ENCODE data around the gene TMEM222. TPM values are rescaled to one million over a fixed set of nuclear protein-coding genes. Genes with fewer than 3 reads are reported as not detected.

Gene TMEM222
- total and polyA plus RNA-seq, 2 experiments from 2014 or later, result 53.0 to 59.0 TPM

DNA sequence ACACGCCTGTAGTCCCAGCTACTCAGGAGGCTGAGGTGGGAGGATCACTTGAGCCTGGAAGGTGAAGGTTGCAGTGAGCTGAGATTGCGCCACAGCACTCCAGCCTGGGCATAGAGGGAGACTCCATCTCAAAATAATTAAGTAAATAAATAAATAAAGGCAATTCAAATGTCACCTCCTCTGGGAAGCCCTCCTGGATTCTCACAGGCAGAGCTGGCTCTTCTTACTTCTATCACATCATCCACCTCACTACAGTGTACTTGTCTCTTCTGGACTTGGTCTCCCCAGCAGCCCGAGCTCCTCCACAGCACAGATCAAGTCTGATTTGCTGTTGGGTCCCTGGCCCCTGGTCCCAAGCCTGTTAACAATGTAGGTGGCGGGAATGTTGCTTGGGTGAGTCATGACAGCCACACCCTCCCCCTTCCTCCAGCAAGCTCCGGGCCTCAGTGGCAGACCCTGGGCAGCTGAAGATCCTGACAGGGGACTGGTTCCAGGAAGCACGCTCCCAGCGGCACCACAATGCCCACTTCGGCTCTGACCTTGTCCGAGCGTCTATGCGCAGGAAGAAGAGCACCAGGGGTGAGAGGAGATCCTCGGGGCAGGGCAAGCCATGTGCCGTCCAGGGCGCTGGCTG lies 25.1 kb downstream of the TMEM222 start:
- Histone ChIP-seq H3K4me3 (no peak overlapping the region), H2AFZ (no peak overlapping the region), H3K36me3 (ENCODE audit: low read depth) (no peaks in the 10 kb centered on the region), H3K4me1 (ENCODE audit: insufficient read depth) (peaks cover under 1% of the 10 kb centered on the region; the same call in 1 of the 2 replicates), H4K20me1 (ENCODE audit: insufficient read depth) (no peaks in the 10 kb centered on the region), H3K4me2 (ENCODE audit: unreplicated experiment) (no peak overlapping the region), H3K9ac (no peak overlapping the region), H3K9me2 (ENCODE audit: insufficient read depth) (no peaks in the 10 kb centered on the region), H3K27ac (no peak overlapping the region), H3K27me3 (replicated peaks; ENCODE audit: insufficient read depth) (no peaks in the 10 kb centered on the region), H3K9me3 (ENCODE audit: low read depth) (no peaks in the 10 kb centered on the region), H3K79me2 (ENCODE audit: insufficient read depth) (no peaks in the 10 kb centered on the region), H3F3A (ENCODE audit: insufficient read depth) (no peaks in the 10 kb centered on the region)
- in situ Hi-C loops (cut with MboI), result no loop called here
- WGBS, 2 experiments (ENCODE audit: low coverage in 1 of 2, low lambda C conversion rate in 2 of 2, missing lambda C conversion rate in 2 of 2), result 79 to 80% methylated on average over 14 of the region's 14 CpGs
- TF ChIP-seq EZH2 (IDR thresholded peaks at IDR 0.05; ENCODE audit: insufficient read depth, poor library complexity, severe bottlenecking), result no peak
- TF ChIP-seq EZH2phosphoT487 (IDR thresholded peaks at IDR 0.05; ENCODE audit: insufficient read depth, low read depth), result no peak
- no peak for DNase-seq

DNA sequence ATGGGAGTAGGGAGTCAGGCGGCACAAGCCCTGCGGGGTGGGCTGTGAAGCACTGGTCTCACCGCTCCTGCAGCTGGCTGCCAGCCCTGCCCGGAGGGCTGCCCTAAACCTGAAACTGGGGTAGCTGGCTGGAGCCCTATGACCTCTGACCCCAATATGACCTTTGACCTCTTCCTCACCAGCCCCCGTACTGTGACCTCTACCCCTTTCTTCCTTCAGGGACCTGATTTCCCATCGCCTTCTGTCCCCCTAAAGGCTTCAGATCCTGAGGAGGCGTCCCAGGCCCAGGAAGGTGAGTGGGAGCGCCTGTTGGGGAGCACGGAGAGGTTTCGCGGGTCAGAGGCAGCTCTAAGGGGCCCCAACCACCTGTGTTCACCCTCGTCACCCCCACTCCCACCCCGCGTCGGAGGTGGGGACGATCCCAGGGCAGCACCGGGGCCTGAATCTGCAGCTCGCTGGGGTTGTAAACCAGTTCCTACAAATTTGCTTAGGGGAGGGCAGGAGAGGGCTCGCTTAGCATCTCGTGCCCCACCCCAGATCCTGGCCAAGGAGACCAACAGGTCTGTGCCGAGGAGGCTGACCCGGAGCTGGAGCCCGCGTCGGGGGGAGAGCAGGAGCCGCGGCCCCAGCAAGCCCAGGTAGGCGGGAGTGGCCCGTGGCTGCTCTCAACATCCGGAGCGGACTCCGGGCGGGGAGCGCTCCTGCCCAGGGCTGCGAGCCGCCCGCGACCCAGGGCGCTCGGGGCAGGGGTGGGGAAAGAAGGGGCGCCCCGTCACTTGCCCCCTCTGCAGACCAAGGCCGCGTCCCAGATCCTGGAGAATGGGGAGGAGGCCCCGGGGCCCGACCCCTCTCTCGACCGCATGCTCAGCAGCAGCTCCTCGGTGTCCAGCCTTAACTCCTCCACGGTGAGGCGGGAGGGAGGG lies 27.2 kb downstream of the TMEM222 start:
- no peaks in the 10 kb centered on the region for H3K36me3 ChIP-seq (ENCODE audit: low read depth)
- H3F3A ChIP-seq (ENCODE audit: insufficient read depth), result no peaks in the 10 kb centered on the region
- TF ChIP-seq EZH2 (IDR thresholded peaks at IDR 0.05; ENCODE audit: insufficient read depth, poor library complexity, severe bottlenecking) (no peak), EZH2phosphoT487 (IDR thresholded peaks at IDR 0.05; ENCODE audit: insufficient read depth, low read depth) (no peak)
- WGBS, 2 experiments (ENCODE audit: low coverage in 1 of 2, low lambda C conversion rate in 2 of 2, missing lambda C conversion rate in 2 of 2), result 24 to 25% methylated on average over 37 to 46 of the region's 51 CpGs
- in situ Hi-C loops (cut with MboI), result no loop called here
- H2AFZ ChIP-seq, result peak overlapping the region; percentile 56
- peak; percentile 47 for DNase-seq
- no peaks in the 10 kb centered on the region for H3K4me1 ChIP-seq (ENCODE audit: insufficient read depth)
- H3K27me3 ChIP-seq (replicated peaks; ENCODE audit: insufficient read depth), result no peaks in the 10 kb centered on the region
- no peaks in the 10 kb centered on the region for H4K20me1 ChIP-seq (ENCODE audit: insufficient read depth)
- no peaks in the 10 kb centered on the region for H3K9me3 ChIP-seq (ENCODE audit: low read depth)
- H3K27ac ChIP-seq, result no peak overlapping the region
- no peaks in the 10 kb centered on the region for H3K79me2 ChIP-seq (ENCODE audit: insufficient read depth)
- H3K9me2 ChIP-seq (ENCODE audit: insufficient read depth), result no peaks in the 10 kb centered on the region
- H3K4me2 ChIP-seq (ENCODE audit: unreplicated experiment), result peak overlapping the region; percentile 66
- H3K4me3 ChIP-seq, result peak overlapping the region; percentile 56
- H3K9ac ChIP-seq, result peak overlapping the region; percentile 32

DNA sequence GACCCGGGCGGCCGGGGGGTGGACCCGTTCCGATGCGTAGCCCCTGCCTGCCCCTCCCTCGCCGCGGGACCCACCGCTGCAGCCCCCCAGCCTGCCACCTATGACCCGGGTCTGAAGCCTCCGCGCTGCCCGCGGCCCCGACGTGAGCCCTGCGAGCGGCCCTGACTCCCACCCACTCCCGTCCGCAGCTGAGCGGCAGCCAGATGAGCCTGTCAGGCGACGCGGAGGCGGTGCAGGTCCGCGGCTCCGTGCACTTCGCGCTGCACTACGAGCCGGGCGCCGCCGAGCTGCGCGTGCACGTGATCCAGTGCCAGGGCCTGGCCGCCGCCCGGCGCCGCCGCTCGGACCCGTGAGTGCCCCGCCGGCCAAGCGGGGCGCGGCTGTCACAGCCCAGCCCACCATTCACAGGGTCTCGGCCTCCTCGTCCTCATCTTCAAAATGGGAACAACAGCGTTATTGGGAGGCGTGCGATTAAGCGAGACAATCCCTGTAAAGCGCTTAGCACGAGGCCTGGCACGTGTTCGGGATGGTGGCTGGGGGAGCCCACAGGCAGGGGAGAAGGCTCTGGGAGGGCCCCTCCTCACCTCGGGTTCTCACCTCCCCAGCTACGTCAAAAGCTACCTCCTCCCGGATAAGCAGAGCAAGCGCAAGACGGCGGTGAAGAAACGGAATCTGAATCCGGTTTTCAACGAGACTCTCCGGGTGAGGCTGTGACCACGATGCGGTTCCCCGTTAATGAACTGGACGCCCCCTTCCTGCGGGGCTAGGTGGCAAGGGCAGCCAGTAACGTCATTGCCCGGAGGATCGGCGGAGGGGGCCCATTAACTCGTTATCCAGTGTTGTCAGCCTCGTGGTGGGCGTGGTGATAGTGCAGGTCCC lies 28.1 kb downstream of the TMEM222 start:
- H3K4me3 ChIP-seq, result peak overlapping the region; percentile 56
- H3K9me3 ChIP-seq (ENCODE audit: low read depth), result no peaks in the 10 kb centered on the region
- H3K79me2 ChIP-seq (ENCODE audit: insufficient read depth), result no peaks in the 10 kb centered on the region
- H2AFZ ChIP-seq, result peak overlapping the region; percentile 56
- in situ Hi-C loops (cut with MboI), result no loop called here
- H3K9ac ChIP-seq, result peak overlapping the region; percentile 32
- peak; percentile 87 for DNase-seq
- H4K20me1 ChIP-seq (ENCODE audit: insufficient read depth), result no peaks in the 10 kb centered on the region
- TF ChIP-seq EZH2 (IDR thresholded peaks at IDR 0.05; ENCODE audit: insufficient read depth, poor library complexity, severe bottlenecking) (no peak), EZH2phosphoT487 (IDR thresholded peaks at IDR 0.05; ENCODE audit: insufficient read depth, low read depth) (no peak)
- no peak overlapping the region for H3K27ac ChIP-seq
- no peaks in the 10 kb centered on the region for H3K27me3 ChIP-seq (replicated peaks; ENCODE audit: insufficient read depth)
- no peaks in the 10 kb centered on the region for H3F3A ChIP-seq (ENCODE audit: insufficient read depth)
- peak overlapping the region; percentile 66 for H3K4me2 ChIP-seq (ENCODE audit: unreplicated experiment)
- H3K36me3 ChIP-seq (ENCODE audit: low read depth), result no peaks in the 10 kb centered on the region
- WGBS, 2 experiments (ENCODE audit: low coverage in 1 of 2, low lambda C conversion rate in 2 of 2, missing lambda C conversion rate in 2 of 2), result 9 to 12% methylated on average over 60 to 71 of the region's 84 CpGs
- H3K9me2 ChIP-seq (ENCODE audit: insufficient read depth), result no peaks in the 10 kb centered on the region
- H3K4me1 ChIP-seq (ENCODE audit: insufficient read depth), result no peaks in the 10 kb centered on the region
